ENCODE results near the gene METTL18.
A peak's percentile ranks its signal among the peaks of the same experiment; 100 is the strongest.

The METTL18 gene

GRCh38 chr1:169809370-169810095 is 14.8 kb upstream of the METTL18 start:
- peak; percentile 41 for DNase-seq (ENCODE audit: low read depth)
- TF ChIP-seq CTCF (conservative IDR thresholded peaks at IDR 0.05; ENCODE audit: low read length), result peak; percentile 53
- no peak overlapping the region for H3K4me3 ChIP-seq (ENCODE audit: low read length)

GRCh38 chr1:169804941-169805340 is 10.2 kb upstream of the METTL18 start:
- no peak for TF ChIP-seq CTCF (conservative IDR thresholded peaks at IDR 0.05; ENCODE audit: low read length)
- no peak overlapping the region for H3K4me3 ChIP-seq (ENCODE audit: low read length)
- no peak for DNase-seq (ENCODE audit: low read depth)

- DNase-seq (ENCODE audit: low read depth), result no peak
- no peak for TF ChIP-seq CTCF (conservative IDR thresholded peaks at IDR 0.05; ENCODE audit: low read length)
Measured at GRCh38 chr1:169802888-169803287, 8.2 kb upstream of the METTL18 start.

GRCh38 chr1:169797281-169797680 is 2.6 kb upstream of the METTL18 start:
- H3K4me3 ChIP-seq (ENCODE audit: low read length), result no peak overlapping the region
- TF ChIP-seq CTCF (conservative IDR thresholded peaks at IDR 0.05; ENCODE audit: low read length), result no peak
- no peak for DNase-seq (ENCODE audit: low read depth)

More at GRCh38 chr1:169802888-169803287, 8.2 kb upstream of the METTL18 start:
- no peak overlapping the region for H3K4me3 ChIP-seq (ENCODE audit: low read length)

GRCh38 chr1:169796274-169796810 is 1.6 kb upstream of the METTL18 start:
- DNase-seq (ENCODE audit: low read depth), result no peak
- TF ChIP-seq CTCF (conservative IDR thresholded peaks at IDR 0.05; ENCODE audit: low read length), result no peak
- H3K4me3 ChIP-seq (ENCODE audit: low read length), result no peak overlapping the region; the same call in 1 of the 2 replicates

GRCh38 chr1:169795687-169796086 is 980 bp upstream of the METTL18 start:
- TF ChIP-seq CTCF (conservative IDR thresholded peaks at IDR 0.05; ENCODE audit: low read length), result no peak
- no peak for DNase-seq (ENCODE audit: low read depth)
- peak overlapping the region; percentile 97 for H3K4me3 ChIP-seq (ENCODE audit: low read length)

GRCh38 chr1:169793730-169794129 is 977 bp downstream of the METTL18 start:
- DNase-seq (ENCODE audit: low read depth), result no peak
- peak overlapping the region; percentile 97 for H3K4me3 ChIP-seq (ENCODE audit: low read length)
- no peak for TF ChIP-seq CTCF (conservative IDR thresholded peaks at IDR 0.05; ENCODE audit: low read length)
